HG02623 (cell line): ENCODE measurements around the gene GFOD1.

ENCODE experiments used
- ATAC-seq: cut with Tn5 transposase; IDR thresholded peaks from one replicate; pipeline ENCODE4 v1.9.1; 2021; ENCODE audit warnings: moderate library complexity; ENCODE audit not compliant: unreplicated experiment

Gene GFOD1

GRCh38 chr6:13487122-13488014, at the start of gene GFOD1:
GFOD1 (minus strand) TSS chr6:13487600; CDS start chr6:13486890, 710 bp downstream.
- ATAC-seq = peak; percentile 79

- no peak for ATAC-seq
Observed at GRCh38 chr6:13536796-13537526, 49.6 kb upstream of the GFOD1 start.

DNA sequence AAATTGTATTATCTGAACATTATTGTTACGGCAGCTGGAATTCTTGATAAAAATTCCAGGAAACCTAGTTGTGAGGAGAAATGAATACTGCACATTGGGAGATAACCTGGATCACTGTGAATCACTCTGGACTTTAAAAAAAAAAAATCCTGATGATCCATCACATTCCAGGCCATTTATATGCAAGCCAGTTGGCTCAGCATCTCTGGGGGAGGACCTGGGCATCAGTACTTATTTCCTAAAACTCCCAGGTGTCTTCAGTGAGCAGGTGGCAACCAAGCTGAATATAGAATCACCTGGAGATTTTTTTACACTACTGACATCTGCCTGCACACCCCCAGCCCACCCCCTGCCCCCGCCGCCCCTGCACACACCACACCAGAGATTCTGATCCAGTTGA, 47.9 kb upstream of the GFOD1 start:
- ATAC-seq = no peak

DNA sequence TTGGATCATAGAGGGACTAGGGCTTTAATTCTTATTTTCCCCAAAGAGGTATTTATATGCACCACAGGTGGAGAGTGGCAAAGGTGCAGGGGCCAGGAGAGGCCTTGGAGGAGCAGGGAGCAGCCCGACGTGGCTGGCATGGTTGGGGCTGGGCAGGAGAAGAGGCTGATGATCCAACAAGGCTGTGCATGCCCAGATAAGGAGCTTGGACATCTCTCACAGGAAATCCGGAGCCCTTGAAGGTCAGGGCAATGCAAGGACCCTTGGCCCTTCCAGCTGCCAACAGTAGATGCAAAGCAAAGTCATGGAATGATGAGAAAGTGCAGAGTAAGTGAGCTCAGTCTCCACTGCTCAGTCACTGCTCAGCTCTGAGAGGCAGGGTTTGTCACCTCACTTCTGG, 47.1 kb upstream of the GFOD1 start:
- ATAC-seq = no peak

DNA sequence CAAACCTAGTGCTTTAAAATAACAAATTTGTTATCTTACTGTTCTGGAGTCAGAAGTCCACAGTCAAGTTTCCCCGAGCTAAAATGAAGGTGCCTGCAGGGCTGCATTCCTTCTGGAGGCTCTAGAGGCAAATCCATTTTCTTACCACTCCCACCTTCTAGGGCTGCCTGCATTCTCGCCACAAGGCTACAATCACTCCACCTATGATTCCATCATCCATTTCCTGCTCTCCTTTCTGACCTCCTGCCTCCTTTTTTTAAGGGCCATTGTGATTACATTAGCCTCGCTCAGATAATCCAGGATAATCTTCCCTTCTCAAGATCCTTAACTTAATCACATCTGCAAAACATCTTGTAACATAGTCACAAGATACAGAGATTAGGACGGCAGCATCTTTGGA, 44.6 kb upstream of the GFOD1 start:
- no peak for ATAC-seq

DNA sequence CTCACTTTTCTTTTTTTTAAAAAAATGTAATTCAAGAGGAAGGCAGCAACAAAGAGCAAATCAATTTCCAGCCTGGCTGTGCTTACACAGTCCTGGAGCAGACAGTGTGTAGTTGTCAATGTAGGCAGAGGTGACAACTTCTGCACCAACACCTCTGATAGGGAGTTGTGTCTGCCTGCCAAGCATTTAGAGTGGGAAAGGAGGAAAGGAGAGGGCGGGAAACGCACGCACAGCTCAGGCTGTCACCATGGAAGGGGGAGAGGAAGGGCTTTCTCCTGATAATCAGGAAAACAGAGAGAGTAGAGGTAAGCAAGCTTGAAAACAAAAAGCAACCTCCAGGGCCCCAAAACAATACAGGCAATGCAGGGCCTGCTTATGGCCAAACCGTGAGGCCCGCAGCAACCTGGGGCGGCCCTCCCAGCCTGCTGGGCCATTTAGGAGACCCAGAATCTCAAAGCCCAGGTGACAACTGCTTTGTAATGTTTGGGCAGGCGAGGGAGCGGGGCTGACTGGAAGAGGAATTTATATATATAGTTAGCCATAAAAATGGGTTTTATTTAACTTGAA, 41.5 kb upstream of the GFOD1 start:
- no peak for ATAC-seq

DNA sequence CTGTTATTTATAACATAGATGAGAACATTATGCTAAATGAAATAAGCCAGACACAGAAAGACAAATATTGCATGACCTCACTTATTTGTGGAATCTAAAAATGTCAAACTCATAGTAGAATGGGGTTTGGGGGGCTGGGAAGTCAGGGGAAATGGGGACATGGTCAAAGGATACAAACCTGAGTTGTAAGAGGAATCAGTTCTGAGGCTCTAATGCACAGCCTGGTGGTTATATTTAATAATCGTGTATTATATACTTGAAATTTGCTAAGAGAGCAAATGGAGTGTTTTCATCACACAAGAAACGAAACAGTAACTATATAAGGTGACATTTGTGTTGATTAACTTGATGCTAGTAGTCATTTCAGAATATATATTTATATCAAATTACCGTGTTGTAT, 40.8 kb upstream of the GFOD1 start:
- no peak for ATAC-seq

GRCh38 chr6:13527671-13528056, 40.3 kb upstream of the GFOD1 start:
- ATAC-seq = no peak

DNA sequence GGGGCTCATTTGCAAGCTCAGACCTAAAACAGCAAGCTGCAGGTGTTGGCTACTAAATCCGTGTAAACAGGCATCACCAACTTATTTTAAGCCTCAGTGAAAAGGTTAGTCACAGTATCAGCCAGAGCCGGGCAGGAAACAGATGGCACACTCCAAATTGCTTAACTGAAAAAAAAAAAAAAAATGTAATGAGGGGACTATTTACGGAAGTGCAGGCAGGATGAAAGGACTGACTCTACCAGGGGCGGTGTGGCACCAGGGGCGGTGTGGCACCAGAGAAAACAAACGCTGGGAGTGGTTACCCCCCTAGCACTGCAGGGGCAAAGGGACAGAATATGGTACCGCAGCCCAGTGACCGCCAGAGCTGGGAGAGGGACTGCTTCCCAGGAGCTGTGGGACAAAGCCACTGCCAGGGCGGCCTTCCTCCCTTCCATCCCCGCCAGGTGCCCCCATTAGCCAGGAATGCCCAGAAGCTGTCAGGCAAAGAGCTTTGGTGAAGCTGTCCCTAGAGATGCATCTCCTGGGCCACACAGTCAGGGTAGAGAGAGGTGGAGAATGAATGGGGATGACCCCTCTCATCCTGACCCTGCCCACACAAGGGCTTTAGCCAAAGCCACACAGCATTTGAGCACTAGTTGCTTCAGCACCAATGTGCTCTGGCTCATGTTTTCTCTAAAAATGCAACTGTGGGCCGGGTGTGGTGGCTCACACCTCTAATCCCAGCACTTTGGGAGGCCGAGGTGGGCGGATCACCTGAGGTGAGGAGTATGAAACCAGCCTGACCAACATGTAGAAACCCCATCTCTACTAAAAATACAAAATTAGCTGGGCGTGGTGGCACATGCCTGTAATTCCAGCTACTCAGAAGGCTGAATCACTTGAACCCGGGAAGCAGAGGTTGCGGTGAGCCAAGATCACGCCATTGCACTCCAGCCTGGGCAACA, 39.6 kb upstream of the GFOD1 start:
- peak; percentile 82 for ATAC-seq

GRCh38 chr6:13526357-13526726, 38.9 kb upstream of the GFOD1 start:
- no peak for ATAC-seq

DNA sequence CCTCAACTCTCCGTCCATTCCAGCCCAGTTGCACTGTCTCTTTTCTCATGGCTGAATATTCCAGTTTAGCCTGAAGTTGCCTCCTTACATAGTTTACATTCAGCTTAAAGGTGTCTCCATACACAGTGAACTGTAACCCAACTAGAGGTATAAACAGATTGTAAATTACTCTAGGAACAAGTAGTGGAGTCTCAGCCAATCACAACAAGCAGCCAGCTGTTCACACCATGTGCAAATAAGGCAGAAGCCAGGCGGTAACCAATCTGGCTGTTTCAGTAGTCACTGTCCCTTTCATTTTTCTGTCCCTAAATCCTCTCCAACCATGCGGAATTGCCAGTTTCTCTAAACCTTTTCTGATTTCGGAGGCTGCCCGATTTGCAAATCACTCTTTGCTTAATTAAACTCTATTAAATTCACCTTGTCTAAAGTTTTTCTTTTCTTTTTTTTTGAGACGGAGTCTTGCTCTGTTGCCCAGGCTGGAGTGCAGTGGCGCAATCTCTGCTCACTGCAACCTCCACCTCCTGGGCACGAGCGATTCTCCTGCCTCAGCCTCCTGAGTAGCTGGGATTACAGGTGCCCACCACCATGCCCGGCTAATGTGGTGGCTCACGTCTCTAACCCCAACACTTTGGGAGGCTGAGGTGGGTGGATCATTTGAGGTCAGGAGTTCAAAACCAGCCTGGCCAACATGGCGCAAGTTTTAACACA, 37.6 kb upstream of the GFOD1 start:
- no peak for ATAC-seq

GRCh38 chr6:13523826-13524622, 36.6 kb upstream of the GFOD1 start:
- no peak for ATAC-seq

GRCh38 chr6:13522656-13523055, 35.3 kb upstream of the GFOD1 start:
- ATAC-seq = no peak

DNA sequence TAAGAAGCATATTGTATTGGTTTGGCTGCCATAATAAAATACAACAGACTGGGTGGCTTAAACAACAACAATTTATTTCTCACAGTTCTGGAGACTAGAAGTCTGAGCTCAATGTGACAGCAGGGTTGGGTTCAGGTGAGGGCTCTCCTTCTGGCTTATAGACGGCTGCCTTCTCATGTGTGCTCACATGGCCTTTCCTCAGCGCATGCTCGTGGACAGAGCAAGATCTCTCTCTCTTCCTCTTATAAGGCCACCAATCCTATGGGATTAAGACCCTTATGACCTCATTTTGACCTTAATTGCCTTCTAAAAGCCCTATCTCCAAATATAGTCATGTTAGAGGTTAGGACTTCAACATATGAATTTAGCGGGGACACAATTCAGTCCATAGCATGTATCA, 32.4 kb upstream of the GFOD1 start:
- no peak for ATAC-seq

GRCh38 chr6:13517116-13517515, 29.7 kb upstream of the GFOD1 start:
- ATAC-seq = no peak

GRCh38 chr6:13515912-13516311, 28.5 kb upstream of the GFOD1 start:
- ATAC-seq = no peak

DNA sequence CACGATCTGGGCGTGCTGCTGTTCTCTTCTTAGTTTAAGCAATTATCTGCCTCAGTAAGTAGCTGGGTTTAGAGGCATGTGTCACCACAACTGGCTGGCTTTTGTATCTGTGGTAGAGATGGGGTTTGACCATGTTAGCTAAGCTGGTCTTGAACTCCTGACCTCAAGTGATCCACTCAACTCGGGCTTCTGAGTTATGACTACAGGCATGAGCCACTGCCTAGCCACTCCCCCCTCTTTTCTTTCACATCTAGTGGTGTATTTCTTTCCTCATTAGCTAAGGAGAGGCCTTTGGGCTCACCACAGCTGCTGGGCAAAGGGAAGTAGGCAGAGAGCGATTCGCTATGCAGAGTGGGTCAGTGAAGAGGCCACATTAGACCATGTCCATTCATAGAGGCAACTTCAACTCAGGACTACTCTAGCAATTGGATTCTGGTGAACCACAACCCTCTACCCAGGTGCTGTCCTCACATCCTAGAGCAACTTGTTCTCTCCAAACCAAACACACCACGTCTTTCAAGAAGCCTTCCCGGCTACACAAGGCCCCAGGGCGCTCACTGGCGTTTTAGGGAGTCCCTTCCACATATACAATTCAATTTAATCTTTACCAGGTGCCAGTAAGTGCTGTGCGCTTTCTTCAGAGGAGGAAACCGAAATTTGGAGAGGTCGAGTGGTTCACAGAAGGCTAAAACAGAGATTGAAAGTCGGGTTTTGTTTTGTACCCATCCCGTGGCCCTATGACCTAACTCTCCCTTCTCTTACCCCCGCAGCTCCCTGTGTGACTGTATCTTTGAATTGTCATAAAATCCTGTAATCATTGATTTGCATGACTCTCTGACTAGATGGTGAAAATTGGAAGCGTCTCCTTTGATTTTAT, 26.5 kb upstream of the GFOD1 start:
- ATAC-seq = no peak

DNA sequence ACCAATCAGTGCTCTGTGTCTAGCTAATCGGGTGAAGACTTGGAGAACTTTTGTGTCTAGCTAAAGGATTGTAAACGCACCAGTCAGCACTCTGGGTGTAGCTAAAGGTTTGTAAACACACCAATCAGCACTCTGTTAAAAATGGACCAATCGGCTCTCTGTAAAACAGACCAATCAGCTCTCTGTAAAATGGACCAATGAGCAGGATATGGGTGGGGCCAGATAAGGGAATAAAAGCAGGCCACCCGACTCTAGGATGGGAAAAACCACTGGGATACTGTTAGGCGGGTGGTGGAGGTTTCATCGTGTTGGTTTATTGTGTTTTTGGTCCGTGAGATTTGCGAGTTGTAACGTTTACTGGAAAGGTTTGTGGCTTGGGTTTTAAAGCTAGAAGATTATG, 25.5 kb upstream of the GFOD1 start:
- no peak for ATAC-seq
